ENCODE results near the gene ARHGAP32.
"Not testable (repeated sequence)": the region's sequence is repeated elsewhere in the genome, so short reads cannot be mapped to it uniquely, and the experiment has no call there.

Gene ARHGAP32

DNA sequence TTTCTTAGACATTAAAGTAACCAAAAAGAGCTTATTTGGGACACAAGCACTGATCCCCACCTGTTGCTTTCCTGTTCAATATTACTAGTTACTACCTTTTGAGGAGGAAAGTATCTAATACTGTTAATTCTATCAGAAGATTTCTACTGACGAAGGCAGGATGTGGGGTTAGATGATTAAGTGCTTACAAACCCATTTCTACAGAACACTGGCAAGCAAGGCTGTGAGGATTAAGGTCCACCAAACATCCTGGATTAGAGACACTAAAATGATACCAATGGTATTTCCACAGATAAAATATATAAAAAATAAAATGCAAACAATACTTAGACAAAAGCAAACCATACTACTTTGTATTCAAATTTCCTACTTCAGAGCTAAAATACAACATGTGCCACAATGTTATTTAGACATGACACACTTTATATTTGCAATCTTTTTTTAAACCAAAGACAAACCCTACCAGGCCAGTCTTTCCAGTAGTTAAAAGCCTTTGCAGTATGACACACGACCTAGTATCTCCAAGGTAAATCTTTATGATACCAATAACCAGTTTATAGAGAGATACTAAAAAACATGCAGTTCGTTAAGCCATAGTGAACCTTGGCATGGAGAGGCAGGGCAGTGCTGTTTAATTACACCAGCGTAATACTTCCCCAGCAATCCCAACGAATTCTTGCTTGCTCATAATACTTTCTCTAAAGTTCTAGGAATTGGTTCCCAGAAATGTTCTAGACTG lies 178.2 kb downstream of the ARHGAP32 start:
- peak; percentile 68 for DNase-seq (ENCODE audit: low read depth)
- H3K4me3 ChIP-seq (ENCODE audit: low read length) = no peak overlapping the region
- no peak for TF ChIP-seq CTCF (IDR thresholded peaks at IDR 0.05; ENCODE audit: insufficient read depth, low read depth, low read length, missing control alignments)

DNA sequence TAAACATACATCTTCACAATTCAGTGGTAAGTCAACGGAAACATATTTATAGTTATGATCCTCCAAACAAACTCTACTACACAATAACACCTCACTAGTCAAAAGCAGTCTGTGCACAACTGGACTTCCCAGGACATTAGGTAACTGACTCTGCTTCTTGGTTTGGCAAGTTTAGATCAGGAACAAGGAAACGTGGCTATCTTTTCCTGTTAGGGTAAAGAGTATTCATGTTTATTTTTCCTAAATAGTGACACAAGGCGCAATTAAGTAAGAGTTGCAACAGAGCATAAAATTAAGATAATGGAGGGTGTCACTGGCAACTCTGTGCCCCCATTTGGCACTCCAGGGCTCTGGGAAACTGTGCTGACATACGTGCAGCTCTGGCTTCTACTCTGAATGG lies 179.2 kb downstream of the ARHGAP32 start:
- DNase-seq (ENCODE audit: low read depth) = no peak
- TF ChIP-seq CTCF (IDR thresholded peaks at IDR 0.05; ENCODE audit: insufficient read depth, low read depth, low read length, missing control alignments) = no peak
- H3K4me3 ChIP-seq (ENCODE audit: low read length) = no peak overlapping the region

- TF ChIP-seq CTCF (IDR thresholded peaks at IDR 0.05; ENCODE audit: insufficient read depth, low read depth, low read length, missing control alignments) = no peak
- DNase-seq (ENCODE audit: low read depth) = peak; percentile 62
- no peak overlapping the region for H3K4me3 ChIP-seq (ENCODE audit: low read length)
These were observed 186.0 kb downstream of the ARHGAP32 start for GRCh38 chr11:129006161-129006560.

DNA sequence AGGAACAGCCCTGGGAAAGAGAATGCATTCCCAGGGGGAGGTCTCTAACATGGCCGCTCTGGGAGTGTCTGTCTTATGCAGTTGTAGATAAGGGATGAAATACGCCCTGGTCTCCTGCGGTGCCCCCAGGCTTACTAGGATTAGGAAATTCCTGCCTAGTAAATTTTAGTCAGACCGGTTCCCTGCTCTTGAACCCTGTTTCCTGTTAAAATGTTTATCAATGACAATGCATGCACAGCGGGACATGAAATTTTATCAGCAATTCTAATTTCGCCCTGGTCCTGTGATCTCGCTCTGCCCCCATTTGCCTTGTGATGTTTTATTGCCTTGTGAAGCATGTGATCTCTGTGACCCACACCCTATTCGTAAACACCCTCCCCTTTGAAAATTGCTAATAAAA lies 193.0 kb downstream of the ARHGAP32 start:
- not testable (repeated sequence) for H3K4me3 ChIP-seq (ENCODE audit: low read length); DNase-seq (ENCODE audit: low read depth)

GRCh38 chr11:128988242-128988970 lies 203.7 kb downstream of the ARHGAP32 start:
- no peak for TF ChIP-seq CTCF (IDR thresholded peaks at IDR 0.05; ENCODE audit: insufficient read depth, low read depth, low read length, missing control alignments)
- H3K4me3 ChIP-seq (ENCODE audit: low read length) = no peak overlapping the region
- no peak for DNase-seq (ENCODE audit: low read depth)

DNA sequence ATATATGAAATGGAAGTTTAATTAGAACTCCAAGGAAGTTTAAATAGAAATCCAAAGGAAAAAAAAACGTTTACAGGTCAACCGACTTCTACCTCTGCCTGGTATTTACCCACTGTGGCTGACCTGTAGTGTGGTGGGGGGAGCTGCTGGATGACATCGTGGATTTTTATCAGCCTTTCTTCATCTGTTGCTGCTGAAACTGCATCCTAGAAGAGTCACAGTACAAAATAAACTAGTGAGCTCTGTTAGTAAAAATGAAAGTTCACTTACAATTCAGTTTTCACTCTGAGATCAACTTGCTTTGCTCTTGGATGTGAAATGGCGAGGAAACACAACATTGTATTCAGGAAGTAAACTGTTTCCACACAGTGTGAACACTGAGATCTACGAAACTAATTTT lies 206.2 kb downstream of the ARHGAP32 start:
- DNase-seq (ENCODE audit: low read depth) = no peak
- no peak for TF ChIP-seq CTCF (IDR thresholded peaks at IDR 0.05; ENCODE audit: insufficient read depth, low read depth, low read length, missing control alignments)
- H3K4me3 ChIP-seq (ENCODE audit: low read length) = no peak overlapping the region

GRCh38 chr11:128983023-128983422 lies 209.1 kb downstream of the ARHGAP32 start:
- no peak for TF ChIP-seq CTCF (IDR thresholded peaks at IDR 0.05; ENCODE audit: insufficient read depth, low read depth, low read length, missing control alignments)
- DNase-seq (ENCODE audit: low read depth) = no peak
- no peak overlapping the region for H3K4me3 ChIP-seq (ENCODE audit: low read length)
